ENCODE results near the gene KDM4B. TPM values are rescaled to one million over a fixed set of nuclear protein-coding genes. Genes with fewer than 3 reads are reported as not detected.

The KDM4B gene
- total RNA-seq, 2 experiments from 2014 or later = 33.9 to 35.8 TPM

GRCh38 chr19:5101871-5102270 lies 133.0 kb downstream of the KDM4B start:
- Mint-ChIP-seq H3K27me3 (no peaks in the 10 kb centered on the region), H3K4me1 (no peaks in the 10 kb centered on the region), H3K9me3 (ENCODE audit: low read depth) (peaks cover 15% of the 10 kb centered on the region), H3K4me3 (no peak overlapping the region), H3K36me3 (ENCODE audit: low read depth) (peaks cover 39% of the 10 kb centered on the region), H3K27ac (no peak overlapping the region)
- POLR2A ChIA-PET = no interaction called here
- intact Hi-C loops (cut with DNase I, micrococcal nuclease) = no loop called here
- no peak for DNase-seq
- ATAC-seq = no peak
- CTCF ChIA-PET = no interaction called here

- ChIA-PET CTCF (no interaction called here), POLR2A (no interaction called here)
- ATAC-seq = no peak
- intact Hi-C loops (cut with DNase I, micrococcal nuclease) = no loop called here
- no peak for DNase-seq
- Mint-ChIP-seq H3K27ac (no peak overlapping the region), H3K9me3 (ENCODE audit: low read depth) (peaks cover 13% of the 10 kb centered on the region), H3K27me3 (no peaks in the 10 kb centered on the region), H3K4me3 (no peak overlapping the region), H3K36me3 (ENCODE audit: low read depth) (peaks cover 33% of the 10 kb centered on the region), H3K4me1 (no peaks in the 10 kb centered on the region)
Observed at GRCh38 chr19:5102520-5102919, 133.6 kb downstream of the KDM4B start.

DNA sequence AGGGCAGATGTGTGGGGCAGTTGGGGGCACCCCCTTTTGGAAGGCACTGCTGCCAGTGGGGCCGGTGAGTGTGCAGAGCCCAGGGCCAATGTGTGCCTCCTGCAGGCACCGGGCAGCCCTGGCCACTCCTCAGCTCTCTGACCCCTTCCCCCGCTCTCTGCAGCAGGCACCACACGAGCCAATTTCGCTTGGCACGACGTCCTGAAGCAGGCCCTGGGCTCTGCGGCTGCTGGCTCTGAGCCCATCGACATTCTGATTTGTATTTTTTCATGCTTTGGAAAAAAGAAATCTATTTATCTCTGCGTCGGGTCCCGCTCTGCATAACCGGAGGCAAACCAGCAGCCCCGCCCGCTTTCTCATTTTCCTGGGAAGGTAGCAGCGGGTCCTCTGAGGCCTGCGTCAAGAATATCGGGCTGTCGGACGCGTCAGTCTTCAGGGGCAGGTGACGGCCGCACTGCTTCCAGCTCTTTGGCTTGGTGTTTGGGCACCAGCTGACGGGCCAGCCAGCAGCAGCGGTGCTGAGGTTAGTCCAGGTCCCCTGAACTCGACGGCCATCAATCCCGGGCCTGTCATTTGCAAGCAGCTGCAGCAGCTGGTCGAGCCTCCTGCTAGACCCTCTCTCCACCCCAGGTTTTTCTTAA lies 134.3 kb downstream of the KDM4B start:
- DNase-seq (no peak), ATAC-seq (no peak)
- H3K36me3 Mint-ChIP-seq (ENCODE audit: low read depth) = peaks cover 27% of the 10 kb centered on the region
- peaks cover 13% of the 10 kb centered on the region for H3K9me3 Mint-ChIP-seq (ENCODE audit: low read depth)
- H3K27ac Mint-ChIP-seq = no peak overlapping the region
- intact Hi-C loops (cut with DNase I, micrococcal nuclease) = no loop called here
- H3K27me3 Mint-ChIP-seq = no peaks in the 10 kb centered on the region
- no peaks in the 10 kb centered on the region for H3K4me1 Mint-ChIP-seq
- POLR2A ChIA-PET = no interaction called here
- H3K4me3 Mint-ChIP-seq = no peak overlapping the region
- CTCF ChIA-PET = no interaction called here

DNA sequence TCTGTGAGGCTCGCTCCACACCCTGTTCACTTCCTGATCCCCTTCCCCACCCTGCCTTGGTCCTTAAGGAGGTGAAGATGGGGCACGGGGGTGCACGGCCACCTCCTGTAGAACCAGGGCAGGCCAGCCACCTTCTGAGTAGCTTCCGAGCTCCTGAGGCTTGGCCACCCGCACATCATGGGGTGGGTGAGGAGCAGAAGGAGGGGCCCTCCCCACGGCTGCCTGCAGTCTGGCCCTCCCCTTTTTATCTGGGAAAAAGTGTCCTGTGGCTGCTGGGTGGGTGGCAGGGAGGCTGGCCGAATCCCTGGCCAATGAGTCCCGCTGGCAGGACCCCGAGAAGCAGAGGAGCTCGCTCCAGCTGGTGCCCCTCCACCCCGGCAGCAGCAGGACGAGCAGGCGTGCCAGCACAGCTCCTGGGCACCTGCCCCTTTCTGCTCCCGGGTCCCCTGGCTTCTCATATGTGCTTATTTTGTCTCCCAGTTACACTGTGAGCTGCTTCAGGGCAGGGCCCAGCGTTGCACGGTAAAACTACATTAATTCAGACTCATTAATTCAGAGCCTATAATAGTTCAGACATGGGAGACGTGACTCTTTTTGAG lies 135.0 kb downstream of the KDM4B start:
- no peaks in the 10 kb centered on the region for H3K27me3 Mint-ChIP-seq
- no peak for ATAC-seq
- ChIA-PET POLR2A (no interaction called here), CTCF (interaction anchor here (0.6 kb wide), 2 partner anchors 73 to 165 kb away, joined by 3 read pairs; no protein-coding TSS in a partner anchor)
- intact Hi-C loops (cut with DNase I, micrococcal nuclease) = no loop called here
- peaks cover 11% of the 10 kb centered on the region for H3K9me3 Mint-ChIP-seq (ENCODE audit: low read depth)
- no peak overlapping the region for H3K4me3 Mint-ChIP-seq
- no peak overlapping the region for H3K27ac Mint-ChIP-seq
- peaks cover 21% of the 10 kb centered on the region for H3K36me3 Mint-ChIP-seq (ENCODE audit: low read depth)
- DNase-seq = no peak
- H3K4me1 Mint-ChIP-seq = no peaks in the 10 kb centered on the region

GRCh38 chr19:5104871-5105351 lies 136.0 kb downstream of the KDM4B start:
- POLR2A ChIA-PET = no interaction called here
- H3K9me3 Mint-ChIP-seq (ENCODE audit: low read depth) = peaks cover 7% of the 10 kb centered on the region
- no peak overlapping the region for H3K4me3 Mint-ChIP-seq
- DNase-seq (no peak), ATAC-seq (no peak)
- H3K36me3 Mint-ChIP-seq (ENCODE audit: low read depth) = peaks cover 11% of the 10 kb centered on the region
- no peaks in the 10 kb centered on the region for H3K27me3 Mint-ChIP-seq
- CTCF ChIA-PET = interaction anchor here (1.0 kb wide), 1 partner anchor 56 kb away, joined by 4 read pairs; no protein-coding TSS in a partner anchor
- no peak overlapping the region for H3K27ac Mint-ChIP-seq
- intact Hi-C loops (cut with DNase I, micrococcal nuclease) = no loop called here
- no peaks in the 10 kb centered on the region for H3K4me1 Mint-ChIP-seq

DNA sequence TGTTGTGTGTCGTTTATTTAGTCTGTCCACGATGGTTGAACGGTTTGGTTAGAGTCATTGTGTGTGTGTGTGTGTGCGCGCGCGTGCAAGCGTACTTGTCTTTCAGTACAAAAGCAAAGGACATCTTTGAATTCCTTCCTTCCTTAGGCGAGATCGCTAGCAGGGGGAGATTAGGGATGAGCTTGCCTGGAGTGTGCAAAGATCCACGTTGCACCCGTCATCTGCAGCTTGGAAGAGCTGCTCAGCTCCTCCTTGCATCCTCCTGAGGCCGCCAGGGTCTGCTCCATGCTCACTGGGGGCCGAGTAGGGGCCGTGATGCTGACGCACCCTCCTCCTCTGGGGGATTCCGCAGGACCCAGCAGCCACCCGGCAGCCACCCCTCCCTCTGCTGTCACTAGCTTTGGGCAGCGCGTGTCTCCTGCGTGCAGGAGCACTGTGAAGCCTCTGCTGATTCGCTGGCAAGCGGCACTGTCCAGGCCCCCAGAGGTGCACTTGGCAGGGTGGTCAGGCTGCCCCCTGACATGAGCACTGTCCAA lies 137.3 kb downstream of the KDM4B start:
- DNase-seq (no peak), ATAC-seq (no peak)
- Mint-ChIP-seq H3K4me1 (no peaks in the 10 kb centered on the region), H3K27me3 (no peaks in the 10 kb centered on the region), H3K27ac (no peak overlapping the region), H3K9me3 (ENCODE audit: low read depth) (no peaks in the 10 kb centered on the region), H3K4me3 (no peak overlapping the region), H3K36me3 (ENCODE audit: low read depth) (peaks cover 2% of the 10 kb centered on the region)
- intact Hi-C loops (cut with DNase I, micrococcal nuclease) = no loop called here
- ChIA-PET POLR2A (no interaction called here), CTCF (interaction anchor here (1.0 kb wide), 1 partner anchor 33 kb away, joined by 3 read pairs; no protein-coding TSS in a partner anchor)

GRCh38 chr19:5106971-5107370 lies 138.1 kb downstream of the KDM4B start:
- Mint-ChIP-seq H3K4me3 (no peak overlapping the region), H3K4me1 (no peaks in the 10 kb centered on the region), H3K9me3 (ENCODE audit: low read depth) (no peaks in the 10 kb centered on the region), H3K27ac (no peak overlapping the region), H3K27me3 (no peaks in the 10 kb centered on the region), H3K36me3 (ENCODE audit: low read depth) (peaks cover 7% of the 10 kb centered on the region)
- DNase-seq = no peak
- ChIA-PET POLR2A (no interaction called here), CTCF (no interaction called here)
- intact Hi-C loops (cut with DNase I, micrococcal nuclease) = no loop called here
- ATAC-seq = no peak

GRCh38 chr19:5107432-5108122 lies 138.7 kb downstream of the KDM4B start:
- CTCF ChIA-PET = no interaction called here
- Mint-ChIP-seq H3K27ac (no peak overlapping the region), H3K4me1 (no peaks in the 10 kb centered on the region), H3K36me3 (ENCODE audit: low read depth) (peaks cover 9% of the 10 kb centered on the region), H3K4me3 (no peak overlapping the region), H3K27me3 (no peaks in the 10 kb centered on the region), H3K9me3 (ENCODE audit: low read depth) (no peaks in the 10 kb centered on the region)
- intact Hi-C loops (cut with DNase I, micrococcal nuclease) = no loop called here
- ATAC-seq (no peak), DNase-seq (no peak)
- POLR2A ChIA-PET = no interaction called here

DNA sequence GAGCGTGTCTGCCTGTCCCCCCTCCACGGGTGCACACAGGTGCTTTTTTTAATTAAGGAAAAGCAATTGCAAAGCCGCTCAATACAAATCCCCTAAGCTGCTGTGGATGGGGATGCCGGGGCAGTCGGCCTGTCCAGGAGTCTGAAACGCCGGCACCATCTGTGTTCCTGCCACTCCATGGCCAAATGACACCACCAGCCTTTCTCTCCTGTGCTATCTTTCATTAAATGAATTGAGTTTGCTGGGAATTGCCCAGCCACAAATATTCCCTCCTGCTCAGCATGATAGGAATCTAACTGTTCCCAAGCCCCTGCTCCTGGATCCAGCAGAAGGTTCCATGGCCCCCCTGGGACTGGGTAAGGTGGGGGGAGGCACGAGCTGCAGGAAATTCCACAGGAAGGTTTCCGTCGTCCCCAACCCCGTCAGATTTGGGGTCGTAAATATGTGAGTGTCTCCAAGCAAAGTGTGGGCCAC lies 139.2 kb downstream of the KDM4B start:
- no peaks in the 10 kb centered on the region for H3K4me1 Mint-ChIP-seq
- CTCF ChIA-PET = no interaction called here
- H3K27ac Mint-ChIP-seq = no peak overlapping the region
- ATAC-seq = no peak
- H3K36me3 Mint-ChIP-seq (ENCODE audit: low read depth) = peaks cover 11% of the 10 kb centered on the region
- no peak overlapping the region for H3K4me3 Mint-ChIP-seq
- no peaks in the 10 kb centered on the region for H3K9me3 Mint-ChIP-seq (ENCODE audit: low read depth)
- no peak for DNase-seq
- POLR2A ChIA-PET = no interaction called here
- H3K27me3 Mint-ChIP-seq = no peaks in the 10 kb centered on the region
- intact Hi-C loops (cut with DNase I, micrococcal nuclease) = no loop called here

- DNase-seq (no peak), ATAC-seq (no peak)
- no peaks in the 10 kb centered on the region for H3K27me3 Mint-ChIP-seq
- H3K27ac Mint-ChIP-seq = no peak overlapping the region
- H3K4me1 Mint-ChIP-seq = no peaks in the 10 kb centered on the region
- no peaks in the 10 kb centered on the region for H3K9me3 Mint-ChIP-seq (ENCODE audit: low read depth)
- CTCF ChIA-PET = no interaction called here
- intact Hi-C loops (cut with DNase I, micrococcal nuclease) = no loop called here
- POLR2A ChIA-PET = no interaction called here
- H3K4me3 Mint-ChIP-seq = no peak overlapping the region
- peaks cover 11% of the 10 kb centered on the region for H3K36me3 Mint-ChIP-seq (ENCODE audit: low read depth)
Observed at GRCh38 chr19:5108866-5109265, 140.0 kb downstream of the KDM4B start.

DNA sequence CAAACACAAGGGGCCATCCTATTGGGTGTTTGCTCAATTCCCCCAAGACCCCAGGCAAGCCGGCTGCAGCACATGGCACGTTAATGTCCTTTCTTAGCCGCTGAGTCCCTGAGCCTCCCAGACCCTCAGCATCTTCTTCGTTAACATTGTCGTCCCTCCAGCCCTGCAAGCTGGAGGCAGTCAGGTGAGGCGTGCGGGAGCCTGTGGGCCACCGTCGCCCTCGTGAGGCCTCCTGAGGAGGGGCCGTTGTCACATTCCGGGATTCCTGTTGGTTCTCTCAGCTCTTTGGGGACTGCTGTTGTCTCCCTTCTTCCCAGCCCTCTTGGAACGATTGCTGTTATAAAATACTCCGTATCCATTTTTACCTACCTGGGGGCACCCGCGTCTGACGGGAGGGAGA lies 140.6 kb downstream of the KDM4B start:
- no peak overlapping the region for H3K4me3 Mint-ChIP-seq
- POLR2A ChIA-PET = interaction anchor here (0.6 kb wide), 1 partner anchor 281 kb away, joined by 4 read pairs; no protein-coding TSS in a partner anchor
- H3K27ac Mint-ChIP-seq = no peak overlapping the region
- H3K36me3 Mint-ChIP-seq (ENCODE audit: low read depth) = peaks cover 11% of the 10 kb centered on the region
- intact Hi-C loops (cut with DNase I, micrococcal nuclease) = no loop called here
- no peak for DNase-seq
- no peaks in the 10 kb centered on the region for H3K4me1 Mint-ChIP-seq
- ATAC-seq = no peak
- no peaks in the 10 kb centered on the region for H3K27me3 Mint-ChIP-seq
- CTCF ChIA-PET = no interaction called here
- H3K9me3 Mint-ChIP-seq (ENCODE audit: low read depth) = no peaks in the 10 kb centered on the region

- no peaks in the 10 kb centered on the region for H3K4me1 Mint-ChIP-seq
- POLR2A ChIA-PET = no interaction called here
- peaks cover 15% of the 10 kb centered on the region for H3K36me3 Mint-ChIP-seq (ENCODE audit: low read depth)
- H3K4me3 Mint-ChIP-seq = no peak overlapping the region
- no peak overlapping the region for H3K27ac Mint-ChIP-seq
- ATAC-seq (no peak), DNase-seq (no peak)
- CTCF ChIA-PET = no interaction called here
- intact Hi-C loops (cut with DNase I, micrococcal nuclease) = no loop called here
- no peaks in the 10 kb centered on the region for H3K27me3 Mint-ChIP-seq
- no peaks in the 10 kb centered on the region for H3K9me3 Mint-ChIP-seq (ENCODE audit: low read depth)
Observed at GRCh38 chr19:5110546-5110945, 141.6 kb downstream of the KDM4B start.
